GM12875 (cell line): Measurements from ENCODE around the gene ITGB1BP1.

Source experiments
- H3K4me3 ChIP-seq: one replicate; pipeline ENCODE4 v1.5.1; 2011; ENCODE audit warnings: low read depth, low read length, control low read depth
- CTCF ChIP-seq: IDR thresholded peaks from 2 replicates; pipeline ENCODE4 v1.5.1; 2011; ENCODE audit warnings: low read depth, mild to moderate bottlenecking, control low read depth, inconsistent platforms, low read length, moderate library complexity, borderline replicate concordance; ENCODE audit not compliant: insufficient read depth

The ITGB1BP1 gene

GRCh38 chr2:9364791-9365497, 58.4 kb downstream of the ITGB1BP1 start:
- TF ChIP-seq CTCF: no peak
- no peak overlapping the region for H3K4me3 ChIP-seq

GRCh38 chr2:9364373-9364772, 59.0 kb downstream of the ITGB1BP1 start:
- no peak overlapping the region for H3K4me3 ChIP-seq
- TF ChIP-seq CTCF: no peak

GRCh38 chr2:9360701-9361100, 62.6 kb downstream of the ITGB1BP1 start:
- no peak for TF ChIP-seq CTCF
- no peak overlapping the region for H3K4me3 ChIP-seq

- TF ChIP-seq CTCF: no peak
- H3K4me3 ChIP-seq: no peak overlapping the region
These were observed 63.2 kb downstream of the ITGB1BP1 start for GRCh38 chr2:9360110-9360509.

- H3K4me3 ChIP-seq: no peak overlapping the region
- TF ChIP-seq CTCF: no peak
These were observed 63.9 kb downstream of the ITGB1BP1 start for GRCh38 chr2:9359463-9359862.

GRCh38 chr2:9358846-9359245, 64.5 kb downstream of the ITGB1BP1 start:
- no peak for TF ChIP-seq CTCF

GRCh38 chr2:9356261-9356660, 67.1 kb downstream of the ITGB1BP1 start:
- no peak for TF ChIP-seq CTCF
- H3K4me3 ChIP-seq: no peak overlapping the region

More at GRCh38 chr2:9358846-9359245, 64.5 kb downstream of the ITGB1BP1 start:
- H3K4me3 ChIP-seq: no peak overlapping the region
